Activated B cell treated with CpG ODN at 0.5 μM for 24 hours (primary cell): Measurements from ENCODE around the gene SPATA31E1. TPM values are rescaled to one million over a fixed set of nuclear protein-coding genes. Genes with fewer than 3 reads are reported as not detected.

Experiments used
- ATAC-seq: fragments of 200-7000 bp; cut with Tn5 transposase; one replicate; pipeline ENCODE4 v1.10.0; 2021; ENCODE audit warnings: low read depth, mild to moderate bottlenecking, moderate library complexity
- CTCF ChIA-PET: fragments of 350-600 bp; sonication (Branson Sonifier 250); formaldehyde crosslinking; loops from one replicate; lab custom pipeline; 2021; ENCODE audit warnings: antibody characterized with exemption; lab: Charles Lee
- POLR2A ChIA-PET: fragments of 350-600 bp; sonication (Branson Sonifier 250); formaldehyde crosslinking; loops from one replicate; lab custom pipeline; 2021; ENCODE audit warnings: antibody characterized with exemption; lab: Charles Lee
- DNase-seq: peaks from one replicate; pipeline ENCODE4 v3.0.0; 2022
- H3K27ac Mint-ChIP-seq: one replicate; pipeline ENCODE4 v1.8.0; 2020; ENCODE audit warnings: mixed read lengths
- H3K27me3 Mint-ChIP-seq: one replicate; pipeline ENCODE4 v1.8.0; 2021; ENCODE audit warnings: mixed read lengths
- H3K36me3 Mint-ChIP-seq: one replicate; pipeline ENCODE4 v1.8.0; 2021; ENCODE audit warnings: low read depth, mixed read lengths
- H3K4me1 Mint-ChIP-seq: one replicate; pipeline ENCODE4 v1.8.0; 2021; ENCODE audit warnings: mixed read lengths
- H3K4me3 Mint-ChIP-seq: one replicate; pipeline ENCODE4 v1.8.0; 2020; ENCODE audit warnings: mild to moderate bottlenecking, mixed read lengths
- H3K9me3 Mint-ChIP-seq: one replicate; pipeline ENCODE4 v1.8.0; 2020; ENCODE audit warnings: mixed read lengths
- intact Hi-C: fragments of 100-400 bp; cut with micrococcal nuclease; formaldehyde crosslinking; loops from one replicate; pipeline ENCODE4 v1.15.1; 2024
- total RNA-seq: library from RNA; stranded (reverse); gene quantifications from 2 replicates; pipeline ENCODE4 v1.2.3, GENCODE V29; 2022
- TF ChIP-seq, protein P1 (sequence below): fragments of 200-600 bp; IDR thresholded peaks from one replicate; pipeline ENCODE4 v1.8.0; 2022; ENCODE audit warnings: antibody characterized with exemption, mild to moderate bottlenecking

Gene SPATA31E1
- total RNA-seq, 1 donor from 2014 or later = not detected

DNA sequence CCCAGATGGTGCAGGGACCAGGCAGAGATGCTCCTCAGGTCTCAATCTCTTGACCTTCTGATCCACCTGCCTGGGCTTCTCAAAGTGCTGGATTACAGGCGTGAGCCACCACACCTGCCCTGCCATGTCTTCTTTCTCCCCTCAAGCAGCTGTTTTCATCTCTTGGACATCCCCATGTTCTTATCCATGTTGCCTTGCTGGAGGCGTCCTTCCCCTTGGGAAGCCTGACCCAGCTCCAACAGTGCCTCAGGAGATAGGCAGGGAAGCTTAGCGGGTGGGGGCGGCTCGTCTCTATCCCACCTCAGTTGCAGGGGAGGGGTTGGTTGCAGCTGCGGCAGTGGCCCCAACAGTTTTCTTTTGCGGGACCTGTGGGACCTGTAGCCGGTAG lies 24.7 kb upstream of the SPATA31E1 start:
- Mint-ChIP-seq H3K27ac (no peak overlapping the region), H3K9me3 (peaks cover 17% of the 10 kb centered on the region), H3K4me1 (no peaks in the 10 kb centered on the region), H3K4me3 (no peak overlapping the region), H3K36me3 (no peaks in the 10 kb centered on the region), H3K27me3 (peaks cover 4% of the 10 kb centered on the region)
- TF ChIP-seq, protein P1, sequence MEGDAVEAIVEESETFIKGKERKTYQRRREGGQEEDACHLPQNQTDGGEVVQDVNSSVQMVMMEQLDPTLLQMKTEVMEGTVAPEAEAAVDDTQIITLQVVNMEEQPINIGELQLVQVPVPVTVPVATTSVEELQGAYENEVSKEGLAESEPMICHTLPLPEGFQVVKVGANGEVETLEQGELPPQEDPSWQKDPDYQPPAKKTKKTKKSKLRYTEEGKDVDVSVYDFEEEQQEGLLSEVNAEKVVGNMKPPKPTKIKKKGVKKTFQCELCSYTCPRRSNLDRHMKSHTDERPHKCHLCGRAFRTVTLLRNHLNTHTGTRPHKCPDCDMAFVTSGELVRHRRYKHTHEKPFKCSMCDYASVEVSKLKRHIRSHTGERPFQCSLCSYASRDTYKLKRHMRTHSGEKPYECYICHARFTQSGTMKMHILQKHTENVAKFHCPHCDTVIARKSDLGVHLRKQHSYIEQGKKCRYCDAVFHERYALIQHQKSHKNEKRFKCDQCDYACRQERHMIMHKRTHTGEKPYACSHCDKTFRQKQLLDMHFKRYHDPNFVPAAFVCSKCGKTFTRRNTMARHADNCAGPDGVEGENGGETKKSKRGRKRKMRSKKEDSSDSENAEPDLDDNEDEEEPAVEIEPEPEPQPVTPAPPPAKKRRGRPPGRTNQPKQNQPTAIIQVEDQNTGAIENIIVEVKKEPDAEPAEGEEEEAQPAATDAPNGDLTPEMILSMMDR = no peak
- DNase-seq = no peak
- POLR2A ChIA-PET = no interaction called here
- ATAC-seq = no peak
- CTCF ChIA-PET = no interaction called here
- intact Hi-C loops = no loop called here

DNA sequence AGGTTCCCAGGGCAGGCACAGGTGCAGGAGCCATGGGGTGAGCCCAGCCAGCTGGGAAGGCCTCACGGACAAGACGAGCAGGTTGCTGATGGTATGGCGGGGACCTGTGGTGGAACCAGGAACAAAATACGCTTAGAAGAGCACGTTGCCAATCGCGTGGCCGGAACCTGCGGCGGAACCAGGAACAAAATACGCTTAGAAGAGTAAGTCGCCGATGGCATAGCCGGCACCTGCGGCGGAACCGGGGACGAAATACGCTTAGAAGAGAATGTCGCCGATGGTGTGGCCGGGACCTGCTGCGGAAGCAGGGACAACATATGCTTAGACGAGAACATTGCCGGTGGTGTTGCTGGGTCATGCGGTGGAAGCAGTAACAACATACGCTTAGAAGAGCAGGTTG lies 23.5 kb upstream of the SPATA31E1 start:
- no peak for DNase-seq
- H3K9me3 Mint-ChIP-seq = peaks cover 17% of the 10 kb centered on the region
- CTCF ChIA-PET = no interaction called here
- H3K36me3 Mint-ChIP-seq = no peaks in the 10 kb centered on the region
- no peaks in the 10 kb centered on the region for H3K4me1 Mint-ChIP-seq
- no peak overlapping the region for H3K4me3 Mint-ChIP-seq
- POLR2A ChIA-PET = no interaction called here
- ATAC-seq = no peak
- intact Hi-C loops = no loop called here
- H3K27me3 Mint-ChIP-seq = no peaks in the 10 kb centered on the region
- no peak overlapping the region for H3K27ac Mint-ChIP-seq
- TF ChIP-seq, protein P1 = no peak

DNA sequence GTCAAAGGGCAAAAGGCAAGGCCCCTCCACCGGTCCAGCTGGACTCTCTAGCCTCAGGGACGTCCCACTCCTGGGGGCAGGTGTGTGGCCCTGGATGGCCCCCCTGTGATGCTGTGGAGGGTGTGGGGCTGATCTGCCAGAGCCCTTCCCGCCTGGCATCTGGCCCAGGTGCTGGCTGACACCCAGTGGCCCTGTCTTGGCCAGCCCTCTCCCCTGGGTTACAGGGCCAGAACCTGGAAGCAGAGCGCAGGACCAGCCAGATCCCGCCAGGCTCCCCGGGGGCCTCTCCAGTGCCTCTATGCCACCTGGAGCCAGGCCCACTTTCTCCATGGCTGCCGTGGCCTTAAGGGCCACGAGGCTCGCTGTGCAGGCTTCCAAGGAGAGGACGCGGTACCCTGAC lies 22.9 kb upstream of the SPATA31E1 start:
- H3K9me3 Mint-ChIP-seq = peaks cover 17% of the 10 kb centered on the region
- TF ChIP-seq, protein P1 = no peak
- POLR2A ChIA-PET = no interaction called here
- H3K4me1 Mint-ChIP-seq = no peaks in the 10 kb centered on the region
- H3K36me3 Mint-ChIP-seq = no peaks in the 10 kb centered on the region
- intact Hi-C loops = no loop called here
- H3K27ac Mint-ChIP-seq = no peak overlapping the region
- H3K27me3 Mint-ChIP-seq = no peaks in the 10 kb centered on the region
- DNase-seq (no peak), ATAC-seq (no peak)
- CTCF ChIA-PET = no interaction called here
- no peak overlapping the region for H3K4me3 Mint-ChIP-seq

DNA sequence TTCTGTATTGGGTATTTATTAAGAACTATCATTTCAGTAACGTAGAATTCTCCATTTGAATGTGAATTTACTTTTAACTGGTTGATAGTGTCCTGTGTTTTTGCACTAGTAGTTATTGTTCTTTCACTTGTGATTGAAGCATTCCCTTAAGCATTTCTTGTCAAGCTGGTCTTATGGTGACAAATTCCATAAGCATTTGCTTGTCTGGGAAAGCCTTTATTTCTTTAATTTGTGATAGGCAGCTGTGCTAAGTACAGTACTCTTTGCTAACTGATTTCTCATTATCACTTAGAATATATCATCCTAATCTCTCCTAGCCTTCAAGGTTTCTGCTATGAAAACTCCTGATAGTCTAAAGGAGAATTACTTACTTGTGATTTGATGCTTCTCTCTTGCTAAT lies 21.3 kb upstream of the SPATA31E1 start:
- H3K9me3 Mint-ChIP-seq = peaks cover 17% of the 10 kb centered on the region
- CTCF ChIA-PET = no interaction called here
- H3K27me3 Mint-ChIP-seq = no peaks in the 10 kb centered on the region
- H3K4me3 Mint-ChIP-seq = no peak overlapping the region
- no peak overlapping the region for H3K27ac Mint-ChIP-seq
- intact Hi-C loops = no loop called here
- H3K4me1 Mint-ChIP-seq = no peaks in the 10 kb centered on the region
- no peak for ATAC-seq
- no peak for DNase-seq
- H3K36me3 Mint-ChIP-seq = no peaks in the 10 kb centered on the region
- POLR2A ChIA-PET = no interaction called here
- TF ChIP-seq, protein P1 = no peak

DNA sequence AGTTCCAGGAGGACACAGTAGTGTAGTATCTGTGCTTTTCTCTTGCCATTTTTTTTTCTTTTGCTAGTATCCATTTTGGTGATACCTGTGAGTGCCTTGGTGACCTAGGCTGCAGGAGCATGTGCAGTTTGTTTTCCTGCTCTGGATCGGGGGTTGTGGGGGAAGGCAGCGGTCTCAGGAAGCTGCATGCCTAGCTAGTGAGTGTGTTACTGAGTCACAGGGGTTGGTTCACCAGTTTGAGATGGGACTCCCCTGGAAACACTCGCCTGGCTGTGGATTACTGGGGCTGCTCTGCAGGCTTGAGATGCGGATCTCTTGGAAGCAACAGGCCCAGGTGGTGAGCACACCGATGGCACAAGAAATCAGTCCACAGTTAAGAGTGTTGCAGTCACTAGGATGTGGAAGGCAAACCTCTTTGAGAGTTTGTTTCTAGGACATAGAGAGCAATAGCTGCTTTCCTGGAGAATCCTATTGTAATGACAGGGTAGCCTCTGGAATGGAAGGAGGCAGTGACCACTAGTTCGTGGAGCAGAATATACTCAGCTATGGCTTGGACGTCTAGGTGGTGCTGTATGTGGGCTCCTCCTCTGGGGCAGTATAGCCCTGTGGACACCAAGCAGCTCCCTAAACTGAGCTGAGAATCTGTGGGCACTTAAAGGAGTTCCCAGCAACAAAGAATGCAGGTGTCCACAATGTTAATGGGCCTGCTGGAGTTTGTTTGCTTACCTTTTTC lies 20.0 kb upstream of the SPATA31E1 start:
- no peaks in the 10 kb centered on the region for H3K27me3 Mint-ChIP-seq
- ChIA-PET POLR2A (no interaction called here), CTCF (no interaction called here)
- no peak overlapping the region for H3K4me3 Mint-ChIP-seq
- no peak for DNase-seq
- H3K4me1 Mint-ChIP-seq = no peaks in the 10 kb centered on the region
- intact Hi-C loops = no loop called here
- H3K9me3 Mint-ChIP-seq = peaks cover 17% of the 10 kb centered on the region
- no peak overlapping the region for H3K27ac Mint-ChIP-seq
- no peak for ATAC-seq
- no peaks in the 10 kb centered on the region for H3K36me3 Mint-ChIP-seq
- TF ChIP-seq, protein P1 = no peak
